Measurements from ENCODE around the gene WASF3. TPM values are rescaled to one million over a fixed set of nuclear protein-coding genes. Genes with fewer than 3 reads are reported as not detected.

WASF3 gene
- total and polyA plus RNA-seq, 8 donors = 3.6 to 9.3 (median 5.2) TPM

DNA sequence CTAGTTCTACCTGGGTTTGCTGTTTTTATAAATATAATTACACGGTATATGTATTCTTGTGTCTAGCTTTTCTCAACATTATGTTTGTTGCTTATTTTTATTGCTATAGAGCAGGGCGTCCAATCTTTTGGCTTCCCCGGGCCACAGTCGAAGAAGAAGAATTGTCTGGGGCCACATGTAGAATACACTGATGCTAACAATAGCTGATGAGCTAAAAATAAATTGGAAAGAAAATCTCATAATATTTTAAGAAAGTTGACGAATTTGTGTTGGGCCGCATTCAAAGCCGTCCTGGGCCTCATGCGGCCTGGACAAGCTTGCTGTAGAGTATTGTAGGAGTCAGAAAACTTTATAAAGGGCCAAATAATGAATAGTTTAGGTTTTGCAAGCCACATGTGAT is 169.2 kb downstream of the WASF3 start:
- DNase-seq (no peak), FAIRE-seq (no peak), ATAC-seq (no peak)
- no peaks in the 10 kb centered on the region for H3K27me3 ChIP-seq
- intact Hi-C loops (cut with DNase I) = no loop called here
- H3K4me1 ChIP-seq = no peaks in the 10 kb centered on the region
- no peak overlapping the region for H3K27ac ChIP-seq
- H3K36me3 ChIP-seq = no peaks in the 10 kb centered on the region
- H3K4me3 ChIP-seq = no peak overlapping the region
- H3K9me3 ChIP-seq = no peaks in the 10 kb centered on the region
- 85 to 87% methylated on average over 8 of the region's 8 CpGs for WGBS, 2 donors
- TF ChIP-seq, protein P1, sequence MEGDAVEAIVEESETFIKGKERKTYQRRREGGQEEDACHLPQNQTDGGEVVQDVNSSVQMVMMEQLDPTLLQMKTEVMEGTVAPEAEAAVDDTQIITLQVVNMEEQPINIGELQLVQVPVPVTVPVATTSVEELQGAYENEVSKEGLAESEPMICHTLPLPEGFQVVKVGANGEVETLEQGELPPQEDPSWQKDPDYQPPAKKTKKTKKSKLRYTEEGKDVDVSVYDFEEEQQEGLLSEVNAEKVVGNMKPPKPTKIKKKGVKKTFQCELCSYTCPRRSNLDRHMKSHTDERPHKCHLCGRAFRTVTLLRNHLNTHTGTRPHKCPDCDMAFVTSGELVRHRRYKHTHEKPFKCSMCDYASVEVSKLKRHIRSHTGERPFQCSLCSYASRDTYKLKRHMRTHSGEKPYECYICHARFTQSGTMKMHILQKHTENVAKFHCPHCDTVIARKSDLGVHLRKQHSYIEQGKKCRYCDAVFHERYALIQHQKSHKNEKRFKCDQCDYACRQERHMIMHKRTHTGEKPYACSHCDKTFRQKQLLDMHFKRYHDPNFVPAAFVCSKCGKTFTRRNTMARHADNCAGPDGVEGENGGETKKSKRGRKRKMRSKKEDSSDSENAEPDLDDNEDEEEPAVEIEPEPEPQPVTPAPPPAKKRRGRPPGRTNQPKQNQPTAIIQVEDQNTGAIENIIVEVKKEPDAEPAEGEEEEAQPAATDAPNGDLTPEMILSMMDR (IDR thresholded peaks at IDR 0.05) = no peak

DNA sequence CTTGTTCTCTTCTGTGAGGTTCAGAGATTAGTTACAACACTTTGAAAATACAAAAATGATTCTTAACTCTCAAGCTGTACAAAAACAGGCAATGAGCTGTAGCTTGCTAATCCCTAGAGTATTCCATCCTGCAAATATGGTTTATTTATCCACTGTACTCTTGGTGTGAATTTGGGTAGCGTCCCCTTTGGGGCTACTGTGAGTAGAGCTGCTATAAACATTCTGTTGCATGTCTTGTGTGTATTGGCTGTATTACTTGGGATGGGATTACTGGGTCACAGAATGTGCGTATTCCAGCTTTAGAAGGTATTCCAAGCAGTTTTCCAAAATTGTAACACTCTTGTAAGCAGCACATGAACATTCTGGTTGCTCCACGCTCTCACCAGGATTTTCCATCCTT is 169.6 kb downstream of the WASF3 start:
- TF ChIP-seq, protein P1 (IDR thresholded peaks at IDR 0.05) = no peak
- Histone ChIP-seq H3K36me3 (no peaks in the 10 kb centered on the region), H3K4me1 (no peaks in the 10 kb centered on the region), H3K4me3 (no peak overlapping the region), H3K27ac (no peak overlapping the region), H3K27me3 (no peaks in the 10 kb centered on the region), H3K9me3 (no peaks in the 10 kb centered on the region)
- WGBS, 2 donors = 69 to 81% methylated on average over 3 of the region's 3 CpGs
- no peak for ATAC-seq
- no peak for DNase-seq
- intact Hi-C loops (cut with DNase I) = no loop called here
- no peak for FAIRE-seq

DNA sequence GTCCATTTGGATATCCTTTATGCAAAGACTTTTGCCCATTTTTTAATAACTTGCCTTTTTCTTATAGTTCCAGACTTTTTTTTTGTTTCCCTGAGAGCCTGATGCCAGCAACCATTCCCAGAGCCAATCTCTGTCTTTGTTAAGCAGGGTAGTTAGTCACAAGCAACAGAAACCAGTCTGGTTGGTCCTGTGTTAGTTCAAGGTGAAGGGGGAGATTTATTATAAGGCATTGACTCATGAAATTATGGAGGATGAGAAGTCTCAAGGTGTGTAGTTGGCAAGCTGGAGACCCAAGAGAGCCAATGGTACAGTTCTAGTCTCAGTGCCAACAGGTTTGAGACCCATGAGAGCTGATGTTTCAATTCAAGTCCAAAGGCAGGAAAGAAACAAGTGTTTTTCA is 170.2 kb downstream of the WASF3 start:
- FAIRE-seq (no peak), DNase-seq (no peak), ATAC-seq (no peak)
- Histone ChIP-seq H3K27me3 (no peaks in the 10 kb centered on the region), H3K9me3 (no peaks in the 10 kb centered on the region), H3K27ac (no peak overlapping the region), H3K4me3 (no peak overlapping the region), H3K4me1 (no peaks in the 10 kb centered on the region), H3K36me3 (no peaks in the 10 kb centered on the region)
- TF ChIP-seq, protein P1 (IDR thresholded peaks at IDR 0.05) = no peak
- intact Hi-C loops (cut with DNase I) = no loop called here

DNA sequence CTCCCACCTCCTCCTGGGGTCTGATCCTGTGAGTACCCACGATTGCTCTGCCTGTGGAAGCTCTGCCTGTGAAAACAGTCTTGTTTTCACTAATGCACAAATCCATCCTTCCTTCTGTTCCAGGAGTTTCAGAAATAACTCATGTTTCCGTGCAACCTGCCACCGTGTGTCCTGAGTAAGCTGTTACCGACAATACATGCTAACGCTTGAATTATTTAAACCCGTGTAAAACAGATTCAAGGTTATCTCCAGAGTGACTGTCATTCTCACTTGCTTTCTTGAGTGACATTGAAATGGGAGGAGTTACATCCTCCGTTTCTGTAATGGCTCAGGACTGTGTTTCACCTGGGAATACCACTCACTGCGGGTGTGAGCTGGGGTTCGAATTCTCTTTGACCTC is 178.2 kb downstream of the WASF3 start:
- Histone ChIP-seq H3K4me3 (no peak overlapping the region), H3K4me1 (no peaks in the 10 kb centered on the region), H3K27me3 (no peaks in the 10 kb centered on the region), H3K27ac (no peak overlapping the region), H3K36me3 (no peaks in the 10 kb centered on the region), H3K9me3 (no peaks in the 10 kb centered on the region)
- ATAC-seq = no peak
- TF ChIP-seq, protein P1 (IDR thresholded peaks at IDR 0.05) = no peak
- 49 to 55% methylated on average over 9 of the region's 9 CpGs for WGBS, 2 donors
- intact Hi-C loops (cut with DNase I) = no loop called here
- no peak for DNase-seq
- no peak for FAIRE-seq

Other genes starting within 250 kb of the WASF3 start
- gene GPR12, start 203.1 kb downstream of the WASF3 start, total RNA-seq = not detected
- under 1 TPM in 1 of 2 donors, not detected in 1; 0.05 TPM for gene GPR12, start 203.1 kb downstream of the WASF3 start, polyA plus RNA-seq

Measured in pancreas (tissue), 10 donors.